HepG2 (cell line): ENCODE data around the gene HIVEP2. TPM values are rescaled to one million over a fixed set of nuclear protein-coding genes. Genes with fewer than 3 reads are reported as not detected.
A peak's percentile ranks its signal among the peaks of the same experiment; 100 is the strongest.

ENCODE experiments used
- ATAC-seq: fragments of 200-7000 bp; cut with Tn5 transposase; 3 replicates; pipeline ENCODE4 v1.9.1; 2020; ENCODE audit warnings: mild to moderate bottlenecking, moderate library complexity
- BruUV-seq: library from RNA; stranded (reverse); fragments of 400-500 nt; replicated peaks from 2 replicates; lab custom pipeline; 2021; lab: Mats Ljungman, UMichigan
- CTCF ChIA-PET: fragments of 300-600 bp; formaldehyde crosslinking; extraction: SDS; loops from one replicate; lab custom pipeline; 2021; ENCODE audit warnings: low total read pairs, inconsistent platforms, low intra/inter-chr PET ratio; lab: Yijun Ruan, JAX
- POLR2A ChIA-PET: fragments of 350-600 bp; sonication (Branson Sonifier 250); formaldehyde crosslinking; loops from one replicate; lab custom pipeline; 2020; ENCODE audit warnings: antibody characterized with exemption, inconsistent platforms; lab: Yijun Ruan, JAX
- DNase-seq: peaks from one replicate; pipeline ENCODE4 v3.0.0-alpha.2; 2015; ENCODE audit warnings: low spot score
- FAIRE-seq: peaks from 3 replicates; lab custom pipeline; 2011; peaks lifted over from hg19 to GRCh38; lab: Jason Lieb, UNC
- H2AFZ ChIP-seq: one replicate; pipeline ENCODE4 v1.6.1; 2011; ENCODE audit warnings: low read length, inconsistent platforms
- H3K27ac ChIP-seq: fragments of 300-600 bp; 3 replicates; pipeline ENCODE4 v1.8.0; 2011; ENCODE audit warnings: mixed run types, mild to moderate bottlenecking, mixed read lengths, low read length, inconsistent platforms; ENCODE audit not compliant: insufficient read depth; ENCODE audit errors: extremely low read length
- H3K27me3 ChIP-seq, 2 experiments: fragments of 200-600 bp in 1 of 2; 2 replicates in 1 of 2; 3 replicates in 1 of 2; pipeline versions ENCODE4 v1.6.0 to v1.8.0; 2011; ENCODE audit warnings: low read length in 2 of 2, mild to moderate bottlenecking in 2 of 2, moderate library complexity in 2 of 2, inconsistent platforms in 1 of 2; ENCODE audit not compliant: insufficient read depth in 2 of 2, control insufficient read depth in 1 of 2
- H3K36me3 ChIP-seq, 2 experiments: fragments of 200-600 bp in 1 of 2; replicated peaks in 1 of 2; 2 replicates in 1 of 2; 3 replicates in 1 of 2; pipeline versions ENCODE4 v1.5.1 to v1.8.0; 2011; ENCODE audit warnings: low read length in 2 of 2, inconsistent platforms in 1 of 2; ENCODE audit not compliant: insufficient read depth in 2 of 2, control insufficient read depth in 1 of 2
- H3K4me1 ChIP-seq: 2 replicates; pipeline ENCODE4 v1.5.1; 2012; ENCODE audit warnings: low read length, inconsistent platforms; ENCODE audit not compliant: insufficient read depth
- H3K4me2 ChIP-seq: 2 replicates; pipeline ENCODE4 v1.6.0; 2011; ENCODE audit warnings: low read depth, low read length, inconsistent platforms
- H3K4me3 ChIP-seq, 3 experiments: fragments of 200-600 bp in 1 of 3; sonication (generic), shearing (Covaris generic) in 1 of 3; replicated peaks in 1 of 3; 2 replicates each; pipeline ENCODE4 v1.5.1; 2011 to 2016; ENCODE audit warnings: low read length in 3 of 3, inconsistent platforms in 2 of 3, low read depth in 2 of 3, mild to moderate bottlenecking in 2 of 3, control low read depth in 1 of 3, mixed read lengths in 1 of 3; ENCODE audit not compliant: insufficient read depth in 1 of 3
- H3K79me2 ChIP-seq: one replicate; pipeline ENCODE4 v1.6.1; 2011; ENCODE audit warnings: low read length, inconsistent platforms; ENCODE audit not compliant: insufficient read depth
- H3K9ac ChIP-seq: 2 replicates; pipeline ENCODE4 v1.6.0; 2011; ENCODE audit warnings: mild to moderate bottlenecking, low read depth, low read length, inconsistent platforms; ENCODE audit not compliant: insufficient read depth
- H3K9me3 ChIP-seq: 2 replicates; pipeline ENCODE4 v1.5.1; 2012; ENCODE audit warnings: mild to moderate bottlenecking, low read length
- H4K20me1 ChIP-seq: 2 replicates; pipeline ENCODE4 v1.6.0; 2011; ENCODE audit warnings: inconsistent platforms, mild to moderate bottlenecking, low read length, moderate library complexity; ENCODE audit not compliant: insufficient read depth
- CENPT ChIP-seq: sonication (generic); formaldehyde crosslinking; IDR thresholded peaks from 2 replicates; pipeline ENCODE4 v1.8.0; 2022; ENCODE audit warnings: low read depth, mild to moderate bottlenecking, moderate library complexity, missing genetic modification reagents
- FOXO1 ChIP-seq: sonication (generic); formaldehyde crosslinking; IDR thresholded peaks from 2 replicates; pipeline ENCODE4 v1.4.0; 2020; ENCODE audit warnings: missing genetic modification reagents
- MAFK ChIP-seq, 2 experiments: IDR thresholded peaks in 1 of 2; conservative IDR thresholded peaks in 1 of 2; 2 replicates each; pipeline ENCODE4 v1.6.1; 2011; ENCODE audit warnings: improper control_type of control experiment in 2 of 2, low read length in 2 of 2
- SIN3A ChIP-seq: IDR thresholded peaks from 2 replicates; pipeline ENCODE4 v1.6.1; 2011; ENCODE audit warnings: low read depth, mild to moderate bottlenecking, control low read depth, low read length, borderline replicate concordance
- ZNF276 ChIP-seq: sonication (generic); formaldehyde crosslinking; IDR thresholded peaks from 2 replicates; pipeline ENCODE4 v1.4.0; 2020; ENCODE audit warnings: mild to moderate bottlenecking, low read depth, missing genetic modification reagents
- ZNF512 ChIP-seq: sonication (generic); formaldehyde crosslinking; IDR thresholded peaks from 2 replicates; pipeline ENCODE4 v1.4.0; 2020; ENCODE audit warnings: mild to moderate bottlenecking, missing genetic modification reagents
- ZNF615 ChIP-seq: sonication (generic); formaldehyde crosslinking; IDR thresholded peaks from 2 replicates; pipeline ENCODE4 v1.5.0; 2020; ENCODE audit warnings: mild to moderate bottlenecking, missing genetic modification reagents, borderline replicate concordance
- WGBS: methylation state at CpG from one replicate; pipeline ENCODE4 v1.1.6; 2017; ENCODE audit warnings: low lambda C conversion rate; 5-methylcytosine and 5-hydroxymethylcytosine counted together
- in situ Hi-C: cut with HindIII; loops from 2 replicates; pipeline ENCODE4 v1.10.0; 2017; ENCODE audit warnings: low pct_unique_long_range_greater_than_20kb; ENCODE audit not compliant: extremely low pct_ligation_motif_present
- intact Hi-C: fragments of 100-400 bp; cut with micrococcal nuclease; formaldehyde crosslinking; loops from one replicate; pipeline ENCODE4 v1.10.0; 2022; ENCODE audit not compliant: unreplicated experiment
- polyA plus RNA-seq, 8 experiments: library from polyadenylated mRNA; depleted of rRNA in 3 of 8; stranded (reverse) in 7 of 8; unstranded in 1 of 8; fragments of >200 nt; fragmentation: Illumina TruSeq in 4 of 8; extraction: Trizol in 4 of 8; gene quantifications; 2 replicates each; pipeline versions ENCODE4 v1.2.1 to v1.2.3, GENCODE V29; 2011 to 2016; ENCODE audit warnings: low read depth in 4 of 8, missing spikeins in 1 of 8, mixed read lengths in 1 of 8; ENCODE audit not compliant: insufficient read depth in 1 of 8
- total RNA-seq, 5 experiments: library from RNA; depleted of rRNA; stranded (reverse); fragments of >200 nt; fragmentation: Illumina TruSeq; extraction: Trizol; gene quantifications; 2 replicates each; pipeline ENCODE4 v1.2.3, GENCODE V29; 2016; ENCODE audit warnings: low read depth in 1 of 5

Gene HIVEP2
- total and polyA plus RNA-seq, 2 of the 13 experiments (the other 11 are each of a cell fraction or from before 2014, with no cell fraction given) = 3.4 to 12.9 TPM

- TF ChIP-seq ZNF276 (CRISPR knock-in tag) = no peak
- TF ChIP-seq CENPT (CRISPR knock-in tag) = no peak
- no peak for TF ChIP-seq SIN3A
- TF ChIP-seq FOXO1 (CRISPR knock-in tag) = no peak
- no peak for TF ChIP-seq ZNF615 (CRISPR knock-in tag)
- TF ChIP-seq ZNF512 (CRISPR knock-in tag) = no peak
- TF ChIP-seq MAFK (conservative IDR thresholded peaks at IDR 0.05 in 1 of 2, IDR thresholded peaks at IDR 0.05 in 1 of 2; ENCODE audit: low read length in 2 of 2) = peak; percentile 24 to 36; a peak in 3 of 4 replicates
- DNase-seq = no peak
- Histone ChIP-seq H2AFZ (no peak overlapping the region), H3K4me2 (no peak overlapping the region), H3K9ac (no peak overlapping the region), H3K36me3 (no peaks in the 10 kb centered on the region), H3K9me3 (no peaks in the 10 kb centered on the region), H3K27me3 (no peaks in the 10 kb centered on the region), H3K27ac (no peak overlapping the region), H3K79me2 (no peaks in the 10 kb centered on the region), H3K4me3 (no peak overlapping the region), H4K20me1 (peaks cover 16% of the 10 kb centered on the region; the same call in 1 of the 2 replicates), H3K4me1 (peaks cover 9% of the 10 kb centered on the region)
- FAIRE-seq = no peak
- in situ Hi-C loops = no loop called here
- intact Hi-C loops = no loop called here
- ATAC-seq = no peak
- ChIA-PET CTCF (no interaction called here), POLR2A (no interaction called here)
- WGBS = 95% methylated on average over 5 of the region's 5 CpGs
- no TSS peak for BruUV-seq
These were observed 53.5 kb downstream of the HIVEP2 start for GRCh38 chr6:142891454-142891853.
